ENCODE results near the gene GOLGB1. TPM values are rescaled to one million over a fixed set of nuclear protein-coding genes. Genes with fewer than 3 reads are reported as not detected.

The GOLGB1 gene
- total RNA-seq, 2 experiments from 2014 or later: 15.0 to 16.4 TPM

DNA sequence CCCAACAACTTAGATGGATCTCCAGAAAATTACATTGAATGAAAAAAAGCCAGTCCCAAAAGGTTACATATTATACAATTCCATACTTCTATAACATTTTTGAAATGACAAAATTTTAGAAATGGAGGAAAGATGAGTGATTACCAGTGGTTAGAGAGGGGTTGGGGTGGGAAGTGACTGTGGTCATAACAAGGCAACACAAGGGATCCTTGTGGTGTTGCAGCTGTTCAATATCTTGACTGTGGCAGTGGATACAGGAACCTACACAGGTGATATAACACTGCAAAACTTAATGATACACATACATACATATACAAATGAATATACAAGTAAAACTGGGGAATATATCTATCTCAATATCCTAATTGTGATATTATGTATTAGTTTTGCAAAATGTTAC, 9.6 kb downstream of the GOLGB1 start:
- ATAC-seq (no peak), DNase-seq (peak; percentile 10)
- no peak overlapping the region for H3K4me3 Mint-ChIP-seq
- peaks cover 36% of the 10 kb centered on the region for H3K4me1 Mint-ChIP-seq (ENCODE audit: low read depth)
- TF ChIP-seq, protein P1, sequence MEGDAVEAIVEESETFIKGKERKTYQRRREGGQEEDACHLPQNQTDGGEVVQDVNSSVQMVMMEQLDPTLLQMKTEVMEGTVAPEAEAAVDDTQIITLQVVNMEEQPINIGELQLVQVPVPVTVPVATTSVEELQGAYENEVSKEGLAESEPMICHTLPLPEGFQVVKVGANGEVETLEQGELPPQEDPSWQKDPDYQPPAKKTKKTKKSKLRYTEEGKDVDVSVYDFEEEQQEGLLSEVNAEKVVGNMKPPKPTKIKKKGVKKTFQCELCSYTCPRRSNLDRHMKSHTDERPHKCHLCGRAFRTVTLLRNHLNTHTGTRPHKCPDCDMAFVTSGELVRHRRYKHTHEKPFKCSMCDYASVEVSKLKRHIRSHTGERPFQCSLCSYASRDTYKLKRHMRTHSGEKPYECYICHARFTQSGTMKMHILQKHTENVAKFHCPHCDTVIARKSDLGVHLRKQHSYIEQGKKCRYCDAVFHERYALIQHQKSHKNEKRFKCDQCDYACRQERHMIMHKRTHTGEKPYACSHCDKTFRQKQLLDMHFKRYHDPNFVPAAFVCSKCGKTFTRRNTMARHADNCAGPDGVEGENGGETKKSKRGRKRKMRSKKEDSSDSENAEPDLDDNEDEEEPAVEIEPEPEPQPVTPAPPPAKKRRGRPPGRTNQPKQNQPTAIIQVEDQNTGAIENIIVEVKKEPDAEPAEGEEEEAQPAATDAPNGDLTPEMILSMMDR (IDR thresholded peaks at IDR 0.05): no peak
- peaks cover 5% of the 10 kb centered on the region for H3K9me3 Mint-ChIP-seq
- POLR2A ChIA-PET: interaction anchor here (0.9 to 1.2 kb wide), 2 partner anchors 11 to 79 kb away, joined by 3 read pairs; partner anchors contain the start of gene HCLS1
- CTCF ChIA-PET: no interaction called here
- H3K36me3 Mint-ChIP-seq (ENCODE audit: low read depth): peaks cover 15% of the 10 kb centered on the region
- no peaks in the 10 kb centered on the region for H3K27me3 Mint-ChIP-seq
- intact Hi-C loops (cut with micrococcal nuclease): no loop called here
- H3K27ac Mint-ChIP-seq: no peak overlapping the region

- H3K27me3 Mint-ChIP-seq: no peaks in the 10 kb centered on the region
- DNase-seq (no peak), ATAC-seq (no peak)
- intact Hi-C loops (cut with micrococcal nuclease): no loop called here
- peaks cover 8% of the 10 kb centered on the region for H3K36me3 Mint-ChIP-seq (ENCODE audit: low read depth)
- no peak overlapping the region for H3K4me3 Mint-ChIP-seq
- TF ChIP-seq, protein P1 (IDR thresholded peaks at IDR 0.05): no peak
- no peak overlapping the region for H3K27ac Mint-ChIP-seq
- peaks cover 4% of the 10 kb centered on the region for H3K9me3 Mint-ChIP-seq
- POLR2A ChIA-PET: no interaction called here
- peaks cover 38% of the 10 kb centered on the region for H3K4me1 Mint-ChIP-seq (ENCODE audit: low read depth)
- CTCF ChIA-PET: no interaction called here
Observed at GRCh38 chr3:121737644-121738043, 11.9 kb downstream of the GOLGB1 start.

DNA sequence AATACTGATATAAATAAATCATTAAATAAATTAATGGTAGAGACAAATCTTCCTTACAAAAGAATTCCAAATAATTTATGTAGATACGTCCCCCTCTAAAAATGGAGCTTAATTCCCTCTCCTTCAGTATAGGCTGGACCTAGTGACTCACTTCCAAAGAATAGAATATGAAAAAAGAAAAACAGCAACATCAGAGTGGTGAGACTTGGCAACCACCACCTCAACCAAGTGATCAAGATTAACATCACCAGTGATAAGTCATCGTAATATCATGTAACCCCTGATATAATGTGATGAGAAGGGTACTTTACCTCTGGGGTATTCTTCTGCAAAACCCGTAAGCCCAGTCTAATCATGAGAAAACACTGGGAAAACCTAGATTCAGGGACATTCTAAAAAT, 13.4 kb downstream of the GOLGB1 start:
- peaks cover 42% of the 10 kb centered on the region for H3K4me1 Mint-ChIP-seq (ENCODE audit: low read depth)
- ChIA-PET CTCF (interaction anchor here (1.1 kb wide), 1 partner anchor 9 kb away, joined by 3 read pairs; no protein-coding TSS in a partner anchor), POLR2A (interaction anchor here (0.8 to 1.0 kb wide), 3 partner anchors 12 to 98 kb away, joined by 3 read pairs; partner anchors contain the start of gene HCLS1)
- intact Hi-C loops (cut with micrococcal nuclease): no loop called here
- ATAC-seq (peak; percentile 42), DNase-seq (peak; percentile 9)
- H3K9me3 Mint-ChIP-seq: no peaks in the 10 kb centered on the region
- TF ChIP-seq, protein P1 (IDR thresholded peaks at IDR 0.05): no peak
- H3K4me3 Mint-ChIP-seq: no peak overlapping the region
- H3K27ac Mint-ChIP-seq: no peak overlapping the region
- no peaks in the 10 kb centered on the region for H3K27me3 Mint-ChIP-seq
- H3K36me3 Mint-ChIP-seq (ENCODE audit: low read depth): peaks cover 4% of the 10 kb centered on the region

- peaks cover 43% of the 10 kb centered on the region for H3K4me1 Mint-ChIP-seq (ENCODE audit: low read depth)
- no peaks in the 10 kb centered on the region for H3K27me3 Mint-ChIP-seq
- H3K36me3 Mint-ChIP-seq (ENCODE audit: low read depth): peaks cover 4% of the 10 kb centered on the region
- intact Hi-C loops (cut with micrococcal nuclease): no loop called here
- CTCF ChIA-PET: no interaction called here
- no peak overlapping the region for H3K4me3 Mint-ChIP-seq
- peak; percentile 88 for ATAC-seq
- TF ChIP-seq, protein P1 (IDR thresholded peaks at IDR 0.05): no peak
- no peaks in the 10 kb centered on the region for H3K9me3 Mint-ChIP-seq
- H3K27ac Mint-ChIP-seq: peak overlapping the region; percentile 58
- POLR2A ChIA-PET: interaction anchor here (0.8 to 1.2 kb wide), 3 partner anchors 15 to 99 kb away, joined by 3 read pairs; partner anchors contain the start of gene HCLS1
- no peak for DNase-seq
Observed at GRCh38 chr3:121735047-121735696, 14.4 kb downstream of the GOLGB1 start.

DNA sequence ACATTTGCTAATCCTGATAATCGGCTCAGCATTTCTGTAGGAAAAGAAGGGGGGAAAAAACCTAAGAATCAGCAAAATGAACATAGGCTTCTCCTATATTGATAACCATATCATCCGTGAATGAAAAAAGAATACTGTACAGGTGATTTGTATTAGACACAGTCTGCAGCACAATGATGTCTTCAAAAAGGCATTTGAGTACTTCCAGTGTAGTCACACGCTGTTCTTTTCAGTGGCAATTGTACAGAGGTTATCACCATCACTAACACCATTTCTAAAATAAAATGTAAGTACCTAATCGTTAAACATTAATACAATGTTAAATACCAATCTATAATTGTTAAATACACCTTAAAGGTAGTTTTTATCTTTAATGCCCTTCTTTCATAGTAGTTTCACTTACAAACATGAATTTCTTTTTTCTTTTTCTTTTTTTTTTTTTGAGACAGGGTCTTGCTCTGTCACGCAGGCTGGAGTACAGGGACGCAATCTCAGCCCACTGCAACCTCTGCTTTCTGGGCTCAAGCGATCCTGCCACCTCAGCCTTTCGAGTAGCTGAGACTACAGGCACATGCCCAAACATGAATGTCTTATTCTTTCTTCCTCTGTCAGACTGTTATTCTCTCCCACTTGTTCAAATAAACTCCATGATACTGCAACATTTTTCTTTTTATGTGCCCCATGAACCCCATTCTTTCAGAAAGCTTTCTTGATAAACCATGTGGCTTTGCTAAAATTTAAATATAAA, 18.4 kb downstream of the GOLGB1 start:
- peaks cover 6% of the 10 kb centered on the region for H3K36me3 Mint-ChIP-seq (ENCODE audit: low read depth)
- no peak for ATAC-seq
- POLR2A ChIA-PET: interaction anchor here (0.7 kb wide), 1 partner anchor 12 kb away, joined by 3 read pairs; no protein-coding TSS in a partner anchor

More for the DNA sequence above, 18.4 kb downstream of the GOLGB1 start:
- Mint-ChIP-seq H3K27ac (no peak overlapping the region), H3K4me1 (ENCODE audit: low read depth) (peaks cover 21% of the 10 kb centered on the region), H3K9me3 (no peaks in the 10 kb centered on the region), H3K4me3 (no peak overlapping the region), H3K27me3 (no peaks in the 10 kb centered on the region)
- TF ChIP-seq, protein P1 (IDR thresholded peaks at IDR 0.05): no peak
- no peak for DNase-seq
- CTCF ChIA-PET: no interaction called here
- intact Hi-C loops (cut with micrococcal nuclease): no loop called here
